Upper lobe of left lung (tissue), 4 donors: ENCODE measurements around the gene CUBN.

ENCODE experiments used
- CTCF ChIP-seq, 6 experiments: fragments of 450-650 bp in 4 of 6; fragments of 200-600 bp in 2 of 6; sonication (generic) in 2 of 6; IDR thresholded peaks; one replicate each; pipeline ENCODE4 v1.5.1; 2016 to 2019; ENCODE audit warnings: antibody characterized with exemption in 6 of 6
- EP300 ChIP-seq, 4 donors: sonication (generic); formaldehyde crosslinking; IDR thresholded peaks; one replicate each; pipeline ENCODE4 v1.5.1; 2017; ENCODE audit warnings: antibody characterized with exemption in 4 of 4, control low read depth in 2 of 4
- POLR2A ChIP-seq, 4 donors: fragments of 450-650 bp; IDR thresholded peaks; one replicate each; pipeline ENCODE4 v1.5.1; 2016 to 2017; ENCODE audit warnings: antibody characterized with exemption in 4 of 4, mild to moderate bottlenecking in 2 of 4
- POLR2AphosphoS5 ChIP-seq, 2 donors: sonication (generic); formaldehyde crosslinking; IDR thresholded peaks; one replicate each; pipeline ENCODE4 v1.5.1; 2017; ENCODE audit warnings: antibody characterized with exemption in 2 of 2

- TF ChIP-seq CTCF (IDR thresholded peaks at IDR 0.05) (no peak), POLR2A (IDR thresholded peaks at IDR 0.05) (no peak), POLR2AphosphoS5 (IDR thresholded peaks at IDR 0.05) (no peak), EP300 (IDR thresholded peaks at IDR 0.05) (no peak)
Measured at GRCh38 chr10:17109475-17110207, 20.0 kb downstream of the CUBN start.
